ENCODE measurements around the gene BAIAP2L2. TPM values are rescaled to one million over a fixed set of nuclear protein-coding genes. Genes with fewer than 3 reads are reported as not detected.

BAIAP2L2 gene
- total RNA-seq, 2 experiments from 2014 or later = 0.55 to 0.63 TPM

- Mint-ChIP-seq H3K27me3 (no peaks in the 10 kb centered on the region), H3K4me3 (no peak overlapping the region), H3K4me1 (no peaks in the 10 kb centered on the region), H3K36me3 (ENCODE audit: low read depth) (no peaks in the 10 kb centered on the region), H3K9me3 (no peaks in the 10 kb centered on the region), H3K27ac (no peak overlapping the region)
- DNase-seq = no peak
- CTCF ChIA-PET = no interaction called here
- POLR2A ChIA-PET = no interaction called here
These were observed 74.0 kb downstream of the BAIAP2L2 start for GRCh38 chr22:38036392-38037062.

DNA sequence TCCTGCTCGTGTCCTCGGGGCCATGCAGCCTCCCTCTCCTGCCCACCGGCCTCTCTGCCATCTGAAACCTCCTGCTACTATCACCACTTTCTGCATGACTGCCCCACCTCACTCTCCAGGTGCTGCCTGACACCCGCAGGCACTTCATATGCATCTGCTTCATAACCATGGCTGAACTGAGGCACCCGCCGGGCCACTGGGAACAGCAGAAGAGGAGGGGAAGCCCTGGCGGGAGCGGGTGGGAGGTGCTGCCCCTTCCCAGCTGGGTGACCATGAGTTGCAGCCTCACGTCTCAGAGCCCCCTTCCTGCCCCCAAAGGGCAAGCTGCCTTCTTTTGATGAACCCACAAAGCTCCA lies 75.0 kb downstream of the BAIAP2L2 start:
- Mint-ChIP-seq H3K9me3 (no peaks in the 10 kb centered on the region), H3K4me3 (no peak overlapping the region), H3K27ac (no peak overlapping the region), H3K4me1 (no peaks in the 10 kb centered on the region), H3K36me3 (ENCODE audit: low read depth) (no peaks in the 10 kb centered on the region), H3K27me3 (no peaks in the 10 kb centered on the region)
- POLR2A ChIA-PET = no interaction called here
- no peak for DNase-seq
- CTCF ChIA-PET = no interaction called here

Other genes starting within 250 kb of the BAIAP2L2 start
- 10 to 100 TPM; 21.8 to 24.1 TPM for gene MICALL1, start 204.4 kb downstream of the BAIAP2L2 start, total RNA-seq
- gene C22orf23, start 157.1 kb downstream of the BAIAP2L2 start, total RNA-seq = not detected
- 10 to 100 TPM; 50.1 to 56.4 TPM for gene POLR2F, start 157.0 kb downstream of the BAIAP2L2 start, total RNA-seq
- gene SOX10, start 126.1 kb downstream of the BAIAP2L2 start, total RNA-seq = not detected
- 10 to 100 TPM; 11.4 to 12.7 TPM for gene PICK1, start 53.3 kb downstream of the BAIAP2L2 start, total RNA-seq
- not detected for gene SLC16A8, start 26.5 kb downstream of the BAIAP2L2 start, total RNA-seq
- 10 to 100 TPM; 80.7 to 85.7 TPM for gene PLA2G6, start 71.1 kb upstream of the BAIAP2L2 start, total RNA-seq
- 10 to 100 TPM; 15.3 to 16.4 TPM for gene MAFF, start 91.3 kb upstream of the BAIAP2L2 start, total RNA-seq
- gene TMEM184B, start 162.3 kb upstream of the BAIAP2L2 start, total RNA-seq = 10 to 100 TPM; 45.9 to 49.3 TPM
- gene CSNK1E, start 206.7 kb upstream of the BAIAP2L2 start, total RNA-seq = 100 to 1,000 TPM in 1 of 2 experiments, 10 to 100 TPM in 1; 99.9 to 102 TPM